ENCODE results near the gene DES. TPM values are rescaled to one million over a fixed set of nuclear protein-coding genes. Genes with fewer than 3 reads are reported as not detected.

The DES gene
- total RNA-seq, 1 experiment from 2014 or later, result not detected

DNA sequence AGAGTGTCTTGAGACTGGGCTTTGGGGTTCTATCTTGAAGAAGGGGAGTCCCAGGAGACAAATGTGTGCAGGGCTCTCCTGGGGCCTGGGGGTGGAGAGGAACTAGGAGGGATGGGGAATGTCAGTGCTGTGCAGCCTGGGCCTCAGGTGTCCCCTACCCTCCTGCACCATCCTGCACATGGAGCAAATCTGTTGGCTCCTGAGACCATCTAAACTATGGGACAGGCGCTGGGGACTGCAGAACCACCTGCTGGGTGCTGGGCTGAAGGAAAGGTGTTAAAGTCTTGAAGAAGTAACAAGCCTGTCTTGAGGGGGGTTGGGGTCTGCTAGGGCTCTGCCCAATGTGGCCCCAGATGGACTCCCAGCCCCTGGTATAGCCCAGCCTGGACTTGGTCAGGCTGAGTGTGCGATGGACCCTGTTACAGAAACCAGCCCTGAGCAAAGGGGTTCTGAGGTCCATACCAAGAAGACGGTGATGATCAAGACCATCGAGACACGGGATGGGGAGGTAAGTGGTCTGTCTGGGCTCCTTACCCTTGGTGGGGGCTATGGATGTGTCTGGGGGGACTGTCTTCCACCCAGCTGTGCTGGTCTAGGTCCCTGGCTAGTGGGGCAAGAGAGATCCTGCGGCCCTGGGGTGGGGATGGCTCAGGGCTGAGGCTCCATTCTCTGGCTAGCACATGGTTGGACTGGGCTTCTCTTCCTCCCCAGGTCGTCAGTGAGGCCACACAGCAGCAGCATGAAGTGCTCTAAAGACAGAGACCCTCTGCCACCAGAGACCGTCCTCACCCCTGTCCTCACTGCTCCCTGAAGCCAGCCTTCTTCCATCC, 7.3 kb downstream of the DES start:
- ChIA-PET CTCF (no interaction called here), POLR2A (no interaction called here)
- no TSS peak for BruUV-seq (replicated peaks)
- H3K9me3 Mint-ChIP-seq (ENCODE audit: unreplicated experiment), result no peaks in the 10 kb centered on the region
- H3K27me3 Mint-ChIP-seq (ENCODE audit: insufficient read depth, unreplicated experiment), result peaks cover 15% of the 10 kb centered on the region
- no peaks in the 10 kb centered on the region for H3K4me1 Mint-ChIP-seq (ENCODE audit: insufficient read depth, unreplicated experiment)
- TF ChIP-seq, protein P1, sequence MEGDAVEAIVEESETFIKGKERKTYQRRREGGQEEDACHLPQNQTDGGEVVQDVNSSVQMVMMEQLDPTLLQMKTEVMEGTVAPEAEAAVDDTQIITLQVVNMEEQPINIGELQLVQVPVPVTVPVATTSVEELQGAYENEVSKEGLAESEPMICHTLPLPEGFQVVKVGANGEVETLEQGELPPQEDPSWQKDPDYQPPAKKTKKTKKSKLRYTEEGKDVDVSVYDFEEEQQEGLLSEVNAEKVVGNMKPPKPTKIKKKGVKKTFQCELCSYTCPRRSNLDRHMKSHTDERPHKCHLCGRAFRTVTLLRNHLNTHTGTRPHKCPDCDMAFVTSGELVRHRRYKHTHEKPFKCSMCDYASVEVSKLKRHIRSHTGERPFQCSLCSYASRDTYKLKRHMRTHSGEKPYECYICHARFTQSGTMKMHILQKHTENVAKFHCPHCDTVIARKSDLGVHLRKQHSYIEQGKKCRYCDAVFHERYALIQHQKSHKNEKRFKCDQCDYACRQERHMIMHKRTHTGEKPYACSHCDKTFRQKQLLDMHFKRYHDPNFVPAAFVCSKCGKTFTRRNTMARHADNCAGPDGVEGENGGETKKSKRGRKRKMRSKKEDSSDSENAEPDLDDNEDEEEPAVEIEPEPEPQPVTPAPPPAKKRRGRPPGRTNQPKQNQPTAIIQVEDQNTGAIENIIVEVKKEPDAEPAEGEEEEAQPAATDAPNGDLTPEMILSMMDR (IDR thresholded peaks at IDR 0.05; ENCODE audit: unreplicated experiment), result no peak
- no peak overlapping the region for H3K4me3 Mint-ChIP-seq (ENCODE audit: unreplicated experiment)
- H3K27ac Mint-ChIP-seq (ENCODE audit: low read depth, unreplicated experiment), result no peak overlapping the region
- H3K36me3 Mint-ChIP-seq (ENCODE audit: insufficient read depth, unreplicated experiment), result no peaks in the 10 kb centered on the region
- intact Hi-C loops (cut with micrococcal nuclease), result no loop called here
- DNase-seq (ENCODE audit: unreplicated experiment), result no peak

DNA sequence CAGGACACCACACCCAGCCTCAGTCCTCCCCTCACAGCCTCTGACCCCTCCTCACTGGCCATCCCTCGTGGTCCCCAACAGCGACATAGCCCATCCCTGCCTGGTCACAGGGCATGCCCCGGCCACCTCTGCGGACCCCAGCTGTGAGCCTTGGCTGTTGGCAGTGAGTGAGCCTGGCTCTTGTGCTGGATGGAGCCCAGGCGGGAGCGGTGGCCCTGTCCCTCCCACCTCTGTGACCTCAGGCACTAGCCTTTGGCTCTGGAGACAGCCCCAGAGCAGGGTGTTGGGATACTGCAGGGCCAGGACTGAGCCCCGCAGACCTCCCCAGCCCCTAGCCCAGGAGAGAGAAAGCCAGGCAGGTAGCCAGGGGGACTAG, 7.9 kb downstream of the DES start:
- Mint-ChIP-seq H3K4me3 (ENCODE audit: unreplicated experiment) (no peak overlapping the region), H3K27ac (ENCODE audit: low read depth, unreplicated experiment) (no peak overlapping the region), H3K4me1 (ENCODE audit: insufficient read depth, unreplicated experiment) (no peaks in the 10 kb centered on the region), H3K27me3 (ENCODE audit: insufficient read depth, unreplicated experiment) (peaks cover 15% of the 10 kb centered on the region), H3K36me3 (ENCODE audit: insufficient read depth, unreplicated experiment) (no peaks in the 10 kb centered on the region), H3K9me3 (ENCODE audit: unreplicated experiment) (no peaks in the 10 kb centered on the region)
- ChIA-PET POLR2A (no interaction called here), CTCF (no interaction called here)
- no TSS peak for BruUV-seq (replicated peaks)
- intact Hi-C loops (cut with micrococcal nuclease), result no loop called here
- TF ChIP-seq, protein P1 (IDR thresholded peaks at IDR 0.05; ENCODE audit: unreplicated experiment), result no peak
- no peak for DNase-seq (ENCODE audit: unreplicated experiment)

DNA sequence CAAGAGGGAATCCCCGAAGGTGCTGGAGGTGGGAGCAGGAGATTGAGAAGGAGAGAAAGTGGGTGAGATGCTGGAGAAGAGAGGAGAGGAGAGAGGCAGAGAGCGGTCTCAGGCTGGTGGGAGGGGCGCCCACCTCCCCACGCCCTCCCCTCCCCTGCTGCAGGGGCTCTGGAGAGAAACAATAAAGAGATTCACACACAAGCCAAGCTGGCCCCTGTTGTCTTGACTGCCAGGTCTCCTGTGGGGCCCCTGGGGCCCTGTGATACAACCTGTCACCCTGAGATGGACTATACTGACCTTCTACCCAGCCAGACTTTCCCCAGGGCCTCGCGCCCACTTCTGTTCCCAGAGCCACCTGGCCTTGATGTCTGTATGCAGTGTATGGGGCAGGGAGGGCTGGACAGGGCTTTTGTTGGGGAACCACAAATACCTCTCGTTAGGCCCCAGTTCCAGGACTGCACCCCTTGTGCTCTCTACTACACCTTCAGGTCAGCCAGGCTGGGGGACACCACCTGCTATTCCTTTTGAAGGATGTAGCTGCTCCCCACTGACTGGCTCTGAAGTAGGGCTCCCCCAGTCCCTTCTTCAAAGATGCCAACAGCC, 8.5 kb downstream of the DES start:
- Mint-ChIP-seq H3K36me3 (ENCODE audit: insufficient read depth, unreplicated experiment) (no peaks in the 10 kb centered on the region), H3K4me1 (ENCODE audit: insufficient read depth, unreplicated experiment) (no peaks in the 10 kb centered on the region), H3K27ac (ENCODE audit: low read depth, unreplicated experiment) (no peak overlapping the region), H3K9me3 (ENCODE audit: unreplicated experiment) (no peaks in the 10 kb centered on the region), H3K27me3 (ENCODE audit: insufficient read depth, unreplicated experiment) (peaks cover 15% of the 10 kb centered on the region), H3K4me3 (ENCODE audit: unreplicated experiment) (no peak overlapping the region)
- ChIA-PET CTCF (interaction anchor here (0.6 kb wide), 1 partner anchor 265 kb away, joined by 3 read pairs; no protein-coding TSS in a partner anchor), POLR2A (no interaction called here)
- TF ChIP-seq, protein P1 (IDR thresholded peaks at IDR 0.05; ENCODE audit: unreplicated experiment), result no peak
- BruUV-seq (replicated peaks), result no TSS peak
- intact Hi-C loops (cut with micrococcal nuclease), result no loop called here
- DNase-seq (ENCODE audit: unreplicated experiment), result no peak

DNA sequence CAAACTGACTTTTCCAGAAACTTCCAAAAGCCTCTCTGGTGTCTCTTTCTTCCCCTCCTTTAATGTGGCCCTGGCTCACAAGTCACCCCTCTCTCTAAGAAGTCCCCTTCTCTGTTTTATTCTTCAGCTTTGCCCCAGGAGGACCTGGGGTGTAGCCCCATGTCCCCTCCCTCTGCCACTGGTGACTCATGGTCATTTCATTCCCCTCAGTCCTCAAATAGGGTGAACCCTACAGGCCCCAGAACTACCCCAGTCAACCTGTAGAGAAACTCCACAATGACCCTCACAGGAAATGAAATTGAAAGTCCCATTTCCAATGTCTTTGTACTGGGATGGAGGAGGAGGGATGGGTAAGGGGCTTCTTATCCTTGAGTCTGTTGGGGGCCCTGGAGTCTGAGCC, 10.3 kb downstream of the DES start:
- POLR2A ChIA-PET, result no interaction called here
- Mint-ChIP-seq H3K27ac (ENCODE audit: low read depth, unreplicated experiment) (no peak overlapping the region), H3K36me3 (ENCODE audit: insufficient read depth, unreplicated experiment) (no peaks in the 10 kb centered on the region), H3K27me3 (ENCODE audit: insufficient read depth, unreplicated experiment) (peaks cover 15% of the 10 kb centered on the region), H3K4me1 (ENCODE audit: insufficient read depth, unreplicated experiment) (no peaks in the 10 kb centered on the region), H3K9me3 (ENCODE audit: unreplicated experiment) (no peaks in the 10 kb centered on the region), H3K4me3 (ENCODE audit: unreplicated experiment) (no peak overlapping the region)
- intact Hi-C loops (cut with micrococcal nuclease), result no loop called here
- DNase-seq (ENCODE audit: unreplicated experiment), result no peak
- TF ChIP-seq, protein P1 (IDR thresholded peaks at IDR 0.05; ENCODE audit: unreplicated experiment), result no peak
- CTCF ChIA-PET, result interaction anchor here (0.8 to 5.2 kb wide), 7 partner anchors 25 to 290 kb away, joined by 3 to 49 read pairs (median 4); no protein-coding TSS in a partner anchor
- no TSS peak for BruUV-seq (replicated peaks)
